ENCODE measurements around the gene NFKB2.

GRCh38 chr10:102433619-102434046 lies 38.1 kb downstream of the NFKB2 start:
- TF ChIP-seq CTCF (IDR thresholded peaks at IDR 0.05): no peak
- no peak for TF ChIP-seq EZH2 (IDR thresholded peaks at IDR 0.05; ENCODE audit: borderline replicate concordance, insufficient read depth, low read depth, low read length, poor library complexity, severe bottlenecking)
